ENCODE measurements around the gene BANF2.

The BANF2 gene

GRCh38 chr20:17710379-17711266, 10.9 kb downstream of the BANF2 start:
- no peak for DNase-seq

DNA sequence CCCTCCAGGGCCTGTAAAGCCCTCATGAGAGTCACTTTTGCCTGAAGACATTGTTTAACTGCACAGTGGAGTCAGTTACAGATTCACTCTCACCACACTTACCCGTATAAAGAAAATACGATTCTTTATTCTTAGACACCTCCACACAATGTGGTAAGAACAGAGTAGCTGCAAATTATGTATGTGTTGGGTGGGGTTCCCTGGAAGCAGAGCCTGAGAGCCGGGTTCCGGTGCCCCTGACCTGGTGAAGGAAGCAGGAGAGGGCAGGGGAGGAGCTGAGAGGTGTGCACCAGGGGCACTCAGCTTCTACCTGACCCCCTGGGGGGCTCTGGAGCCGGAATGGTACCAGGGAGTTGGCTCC, 11.5 kb downstream of the BANF2 start:
- DNase-seq = no peak

GRCh38 chr20:17712201-17712600, 12.4 kb downstream of the BANF2 start:
- no peak for DNase-seq

DNA sequence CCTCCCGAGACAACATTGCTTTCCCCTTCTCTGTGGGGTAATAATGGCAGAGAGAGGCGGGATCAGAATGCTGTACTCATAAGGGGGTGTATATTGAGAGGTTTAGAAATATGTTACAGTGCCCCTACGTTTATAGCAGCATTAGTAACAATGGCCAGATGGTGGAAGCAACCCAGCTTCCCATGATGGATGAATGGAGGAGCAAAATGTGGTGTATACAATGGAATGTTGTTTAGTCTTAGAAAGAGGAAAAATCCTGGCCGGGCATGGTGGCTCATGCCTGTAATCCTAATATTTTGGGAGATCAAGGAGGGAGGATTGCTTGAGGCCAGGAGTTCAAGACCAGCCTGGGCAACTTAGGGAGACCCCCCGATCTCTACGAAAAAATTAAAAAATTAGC, 12.9 kb downstream of the BANF2 start:
- DNase-seq = no peak

GRCh38 chr20:17714597-17714996, 14.8 kb downstream of the BANF2 start:
- DNase-seq = no peak

- no peak for DNase-seq
Observed at GRCh38 chr20:17715075-17715474, 15.3 kb downstream of the BANF2 start.

GRCh38 chr20:17716331-17716730, 16.6 kb downstream of the BANF2 start:
- no peak for DNase-seq

DNA sequence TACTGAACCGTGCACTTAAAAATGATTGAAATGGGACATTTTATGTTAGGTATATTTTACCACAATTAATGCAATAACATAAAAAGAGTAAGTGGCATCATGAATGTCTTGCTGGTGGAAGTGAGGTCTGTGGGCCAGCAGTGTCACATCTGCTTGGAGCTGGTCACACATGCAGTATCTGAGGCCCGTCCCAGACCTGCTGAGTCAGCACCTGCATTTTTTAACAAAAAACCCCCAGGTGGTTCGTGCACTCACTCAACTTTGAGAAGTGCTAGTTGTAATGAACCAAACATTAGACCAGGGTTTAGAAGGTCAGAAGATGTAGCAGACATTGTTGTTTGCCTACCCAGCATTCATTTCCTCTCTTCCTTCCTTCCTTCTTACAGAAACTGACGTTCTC, 21.0 kb downstream of the BANF2 start:
- no peak for DNase-seq

- DNase-seq = no peak
Observed at GRCh38 chr20:17721802-17722486, 22.2 kb downstream of the BANF2 start.

DNA sequence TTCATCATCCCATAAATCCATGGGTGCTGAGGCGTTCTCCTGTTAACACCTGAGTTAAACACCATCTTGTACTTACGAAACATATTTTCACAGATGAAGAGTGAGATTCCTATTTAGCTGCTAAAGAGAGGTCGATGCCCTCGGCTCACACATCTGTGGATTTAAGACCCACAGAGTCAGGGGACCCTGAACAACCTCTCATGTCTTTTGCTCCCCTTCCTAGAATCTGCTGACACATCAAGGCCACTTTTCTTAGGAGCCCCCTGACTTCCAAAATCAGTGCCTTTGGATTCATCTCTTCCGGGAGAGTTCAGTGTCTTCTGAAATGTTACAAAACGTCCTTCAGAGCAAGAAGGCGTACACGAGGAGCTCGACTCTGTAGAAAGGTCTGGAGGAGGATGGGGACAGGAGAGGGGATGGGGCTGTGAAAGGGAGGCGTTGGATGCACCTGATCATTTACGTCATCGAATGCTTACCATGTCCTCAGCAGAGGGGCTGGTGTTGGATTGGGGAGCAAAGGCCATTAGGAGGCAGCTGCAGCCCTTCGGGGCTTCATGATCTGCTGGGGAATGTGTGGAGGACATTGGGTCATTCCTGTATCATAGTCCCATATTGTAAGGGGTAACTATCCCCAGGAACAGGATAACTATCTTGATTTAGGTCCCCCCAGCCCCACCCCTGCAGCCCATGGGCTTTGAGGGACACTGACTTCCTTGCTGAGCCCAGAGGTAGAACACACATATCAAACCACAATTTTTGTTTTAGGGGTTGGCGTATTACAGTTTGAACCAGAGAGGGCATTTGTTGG, 22.9 kb downstream of the BANF2 start:
- DNase-seq = no peak

DNA sequence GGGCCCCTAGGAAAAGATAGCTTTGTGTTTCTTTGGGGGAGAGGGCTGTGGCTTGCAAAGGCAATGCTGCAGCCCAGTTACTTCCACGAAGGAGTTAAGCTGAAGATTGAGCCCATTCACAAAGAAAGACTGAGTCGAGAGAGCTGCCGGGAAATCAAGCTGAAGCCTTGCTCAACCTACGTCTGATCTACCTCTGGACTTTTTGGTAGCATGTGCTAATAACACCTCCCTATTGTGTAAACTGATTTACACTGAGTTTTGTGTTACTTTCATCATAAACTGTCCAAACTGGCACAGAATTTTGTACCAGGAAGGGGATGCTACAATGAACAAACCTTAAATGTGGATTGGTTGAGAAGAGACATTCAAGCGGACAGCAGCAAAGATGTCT, 23.5 kb downstream of the BANF2 start:
- DNase-seq = no peak

- DNase-seq = no peak
Observed at GRCh38 chr20:17725094-17725835, 25.5 kb downstream of the BANF2 start.

GRCh38 chr20:17726902-17727301, 27.1 kb downstream of the BANF2 start:
- DNase-seq = no peak

GRCh38 chr20:17727351-17727750, 27.6 kb downstream of the BANF2 start:
- no peak for DNase-seq

DNA sequence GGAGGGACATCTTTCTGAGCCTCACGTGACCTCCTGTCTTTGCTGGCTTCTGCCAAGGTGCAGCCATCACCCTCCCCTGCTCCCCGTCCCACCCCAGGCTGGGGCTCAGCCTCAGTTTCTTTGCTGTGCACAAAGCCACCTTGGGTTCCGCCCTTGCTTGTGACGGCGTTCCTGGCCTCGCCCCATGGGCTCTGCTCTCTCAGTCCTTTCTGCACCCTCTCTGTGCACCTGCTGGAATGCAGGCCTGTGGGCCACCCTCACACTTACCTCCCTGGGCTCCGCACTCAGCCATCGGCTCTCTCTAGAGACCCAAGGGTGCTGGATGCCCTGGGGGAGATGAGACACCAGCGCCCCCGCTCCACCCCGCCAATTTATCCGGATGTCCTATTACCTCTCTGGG, 28.3 kb downstream of the BANF2 start:
- DNase-seq = no peak

- DNase-seq = no peak
Observed at GRCh38 chr20:17730071-17730470, 30.3 kb downstream of the BANF2 start.

DNA sequence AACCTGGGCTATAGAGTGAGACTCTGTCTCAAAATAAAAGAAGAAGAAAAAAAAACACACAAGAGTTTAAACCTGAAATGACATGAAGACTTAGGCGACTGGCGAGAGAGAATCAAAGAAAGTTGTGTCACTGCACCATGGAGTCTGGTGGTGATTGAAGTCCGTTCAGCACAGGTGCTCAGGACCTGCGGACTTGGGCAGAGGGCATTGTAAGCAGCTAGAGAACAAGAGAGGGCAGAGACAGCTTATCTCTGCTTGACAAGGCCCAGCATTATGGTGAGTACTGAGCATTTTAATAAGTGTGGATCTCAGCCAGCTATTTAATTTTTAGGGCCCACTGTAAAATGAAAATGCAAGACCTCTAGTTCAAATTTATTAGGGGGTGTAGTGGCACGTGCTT, 31.5 kb downstream of the BANF2 start:
- no peak for DNase-seq

GRCh38 chr20:17732907-17733521, 33.2 kb downstream of the BANF2 start:
- DNase-seq = no peak

GRCh38 chr20:17733767-17734304, 34.1 kb downstream of the BANF2 start:
- no peak for DNase-seq

- DNase-seq = no peak
Observed at GRCh38 chr20:17734374-17734773, 34.6 kb downstream of the BANF2 start.

- peak; percentile 53 for DNase-seq
Observed at GRCh38 chr20:17735206-17735804, 35.5 kb downstream of the BANF2 start.
